Loucy (cell line): Measurements from ENCODE around the gene ABI1.

Source experiments
- H2AFZ ChIP-seq: fragments of 200-600 bp; sonication (generic); 2 replicates; pipeline ENCODE4 v1.6.0; 2016; ENCODE audit warnings: antibody characterized with exemption, mild to moderate bottlenecking, low read length, moderate library complexity
- H3F3A ChIP-seq: fragments of 200-600 bp; 2 replicates; pipeline ENCODE4 v1.6.0; 2016; ENCODE audit warnings: antibody characterized with exemption, low read depth, mild to moderate bottlenecking
- H3K27me3 ChIP-seq: fragments of 200-600 bp; sonication (generic); 2 replicates; pipeline ENCODE4 v1.6.1; 2014; ENCODE audit warnings: low read length, mild to moderate bottlenecking; ENCODE audit not compliant: insufficient read depth, poor library complexity, severe bottlenecking
- H3K36me3 ChIP-seq: fragments of 200-600 bp; sonication (generic); 2 replicates; pipeline ENCODE4 v1.6.1; 2016; ENCODE audit warnings: low read length; ENCODE audit not compliant: insufficient read depth
- H3K4me1 ChIP-seq: fragments of 200-600 bp; sonication (generic); 2 replicates; pipeline ENCODE4 v1.5.1; 2014; ENCODE audit warnings: low read length, mild to moderate bottlenecking; ENCODE audit not compliant: insufficient read depth, poor library complexity, severe bottlenecking
- H3K4me2 ChIP-seq: fragments of 200-600 bp; sonication (generic); 2 replicates; pipeline ENCODE4 v1.6.0; 2014; ENCODE audit warnings: antibody characterized with exemption, low read length, low read depth, mild to moderate bottlenecking; ENCODE audit not compliant: poor library complexity, severe bottlenecking
- H3K4me3 ChIP-seq: fragments of 200-600 bp; sonication (generic); 2 replicates; pipeline ENCODE4 v1.5.1; 2014; ENCODE audit warnings: low read length, mild to moderate bottlenecking, mixed read lengths; ENCODE audit not compliant: poor library complexity, severe bottlenecking
- H3K79me2 ChIP-seq: fragments of 200-600 bp; sonication (generic); 2 replicates; pipeline ENCODE4 v1.6.1; 2014; ENCODE audit warnings: low read length; ENCODE audit not compliant: insufficient read depth
- H3K9ac ChIP-seq: fragments of 200-600 bp; sonication (generic); 2 replicates; pipeline ENCODE4 v1.6.0; 2014; ENCODE audit warnings: mild to moderate bottlenecking, low read depth, low read length, moderate library complexity; ENCODE audit not compliant: poor library complexity, severe bottlenecking
- H3K9me2 ChIP-seq: fragments of 200-600 bp; sonication (generic); replicated peaks from 2 replicates; pipeline ENCODE4 v1.6.1; 2016; ENCODE audit warnings: low read depth, low read length, mixed read lengths
- H3K9me3 ChIP-seq: fragments of 200-600 bp; sonication (generic); 2 replicates; pipeline ENCODE4 v1.6.1; 2014; ENCODE audit warnings: mild to moderate bottlenecking, antibody characterized with exemption, low read length, low read depth; ENCODE audit not compliant: insufficient read depth
- H4K20me1 ChIP-seq: fragments of 200-600 bp; sonication (generic); 2 replicates; pipeline ENCODE4 v1.6.0; 2014; ENCODE audit warnings: antibody characterized with exemption, low read length, mild to moderate bottlenecking; ENCODE audit not compliant: insufficient read depth, poor library complexity, severe bottlenecking
- EZH2phosphoT487 ChIP-seq: fragments of 200-600 bp; IDR thresholded peaks from 2 replicates; pipeline ENCODE4 v1.6.1; 2018; ENCODE audit warnings: antibody characterized with exemption, mild to moderate bottlenecking, moderate library complexity, borderline replicate concordance
- TF ChIP-seq, protein P1 (sequence below): fragments of 200-600 bp; sonication (generic); conservative IDR thresholded peaks from 2 replicates; pipeline ENCODE4 v1.5.1; 2014; ENCODE audit warnings: mild to moderate bottlenecking, antibody characterized with exemption, low read length

Gene ABI1

GRCh38 chr10:26735435-26735834 lies 125.3 kb downstream of the ABI1 start:
- TF ChIP-seq EZH2phosphoT487: no peak
- TF ChIP-seq, protein P1, sequence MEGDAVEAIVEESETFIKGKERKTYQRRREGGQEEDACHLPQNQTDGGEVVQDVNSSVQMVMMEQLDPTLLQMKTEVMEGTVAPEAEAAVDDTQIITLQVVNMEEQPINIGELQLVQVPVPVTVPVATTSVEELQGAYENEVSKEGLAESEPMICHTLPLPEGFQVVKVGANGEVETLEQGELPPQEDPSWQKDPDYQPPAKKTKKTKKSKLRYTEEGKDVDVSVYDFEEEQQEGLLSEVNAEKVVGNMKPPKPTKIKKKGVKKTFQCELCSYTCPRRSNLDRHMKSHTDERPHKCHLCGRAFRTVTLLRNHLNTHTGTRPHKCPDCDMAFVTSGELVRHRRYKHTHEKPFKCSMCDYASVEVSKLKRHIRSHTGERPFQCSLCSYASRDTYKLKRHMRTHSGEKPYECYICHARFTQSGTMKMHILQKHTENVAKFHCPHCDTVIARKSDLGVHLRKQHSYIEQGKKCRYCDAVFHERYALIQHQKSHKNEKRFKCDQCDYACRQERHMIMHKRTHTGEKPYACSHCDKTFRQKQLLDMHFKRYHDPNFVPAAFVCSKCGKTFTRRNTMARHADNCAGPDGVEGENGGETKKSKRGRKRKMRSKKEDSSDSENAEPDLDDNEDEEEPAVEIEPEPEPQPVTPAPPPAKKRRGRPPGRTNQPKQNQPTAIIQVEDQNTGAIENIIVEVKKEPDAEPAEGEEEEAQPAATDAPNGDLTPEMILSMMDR: no peak
- Histone ChIP-seq H3K36me3 (peaks cover 70% of the 10 kb centered on the region; the same call in 1 of the 2 replicates), H3K9ac (no peak overlapping the region)

DNA sequence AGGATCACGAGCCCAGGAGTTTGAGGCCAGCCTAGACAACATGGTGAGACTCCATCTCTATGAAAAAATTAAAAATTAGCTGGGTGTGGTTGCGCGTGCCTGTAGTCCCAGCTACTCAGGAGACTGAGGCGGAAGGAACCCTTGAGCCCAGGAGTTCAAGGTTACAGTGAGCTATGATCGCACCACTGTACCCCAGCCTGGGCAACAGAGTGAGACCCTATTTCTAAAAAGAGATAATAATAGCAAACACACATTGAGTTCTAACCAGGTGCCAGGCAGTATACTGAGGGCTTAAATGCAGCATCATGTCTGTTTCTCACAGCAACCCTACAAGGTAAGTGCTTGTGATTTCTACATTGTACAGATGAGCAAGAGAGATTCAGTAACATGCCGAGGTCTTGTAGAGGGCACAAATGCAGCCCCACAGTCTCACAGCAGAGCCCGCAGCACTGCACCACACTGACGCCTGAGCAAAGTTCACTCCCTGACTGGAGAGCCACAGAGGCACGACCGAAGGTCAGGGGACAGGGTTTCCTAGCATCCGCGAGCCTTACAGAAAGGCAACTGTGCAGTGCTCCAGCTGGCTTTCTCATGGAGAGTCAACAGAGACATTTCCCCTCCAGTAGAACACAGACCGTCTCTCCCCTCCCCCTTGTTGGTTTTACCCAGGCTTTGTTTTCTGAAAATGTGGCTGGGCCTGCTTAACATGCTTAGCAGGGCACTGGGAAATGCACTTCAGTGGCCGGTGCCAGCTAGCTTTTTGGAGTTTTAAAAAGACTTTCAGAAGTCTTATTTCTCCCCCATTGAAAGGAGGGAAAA lies 126.8 kb downstream of the ABI1 start:
- peaks cover 64% of the 10 kb centered on the region; the same call in 1 of the 2 replicates for H3K36me3 ChIP-seq

More at GRCh38 chr10:26735435-26735834, 125.3 kb downstream of the ABI1 start:
- no peak overlapping the region for H2AFZ ChIP-seq
- H3K4me1 ChIP-seq: no peaks in the 10 kb centered on the region
- H3K4me3 ChIP-seq: no peak overlapping the region
- H3K27me3 ChIP-seq: no peaks in the 10 kb centered on the region
- H3K4me2 ChIP-seq: no peak overlapping the region
- no peaks in the 10 kb centered on the region for H3K79me2 ChIP-seq
- H4K20me1 ChIP-seq: no peaks in the 10 kb centered on the region
- H3K9me2 ChIP-seq: no peaks in the 10 kb centered on the region
- no peaks in the 10 kb centered on the region for H3F3A ChIP-seq
- H3K9me3 ChIP-seq: no peaks in the 10 kb centered on the region

GRCh38 chr10:26730552-26730951 lies 130.2 kb downstream of the ABI1 start:
- TF ChIP-seq EZH2phosphoT487: no peak
- TF ChIP-seq, protein P1: no peak

More for the DNA sequence above, 126.8 kb downstream of the ABI1 start:
- Histone ChIP-seq H3K4me2 (no peak overlapping the region), H3K4me3 (no peak overlapping the region), H3K9ac (no peak overlapping the region), H3K79me2 (no peaks in the 10 kb centered on the region), H4K20me1 (no peaks in the 10 kb centered on the region), H3K9me2 (no peaks in the 10 kb centered on the region), H3F3A (no peaks in the 10 kb centered on the region), H3K9me3 (no peaks in the 10 kb centered on the region), H3K4me1 (no peaks in the 10 kb centered on the region), H3K27me3 (no peaks in the 10 kb centered on the region), H2AFZ (no peak overlapping the region)
- TF ChIP-seq, protein P1: no peak
- no peak for TF ChIP-seq EZH2phosphoT487

More at GRCh38 chr10:26730552-26730951, 130.2 kb downstream of the ABI1 start:
- H3K36me3 ChIP-seq: peaks cover 46% of the 10 kb centered on the region; the same call in 1 of the 2 replicates
- H3K79me2 ChIP-seq: no peaks in the 10 kb centered on the region
- H4K20me1 ChIP-seq: peaks cover 3% of the 10 kb centered on the region
- no peaks in the 10 kb centered on the region for H3K4me1 ChIP-seq
- no peaks in the 10 kb centered on the region for H3K27me3 ChIP-seq
- H3K9me3 ChIP-seq: no peaks in the 10 kb centered on the region
- no peak overlapping the region for H2AFZ ChIP-seq
- no peak overlapping the region for H3K4me2 ChIP-seq
- H3F3A ChIP-seq: no peaks in the 10 kb centered on the region
- no peaks in the 10 kb centered on the region for H3K9me2 ChIP-seq
- H3K9ac ChIP-seq: no peak overlapping the region
- H3K4me3 ChIP-seq: no peak overlapping the region
